A549 (cell line): ENCODE results near the gene RANBP17.

Source experiments
- CBX8 ChIP-seq: fragments of 200-600 bp; sonication (generic); IDR thresholded peaks from 2 replicates; pipeline ENCODE4 v1.6.1; 2016
- CEBPB ChIP-seq, 2 experiments: fragments of >200 bp in 1 of 2; sonication (Bioruptor Twin) in 1 of 2; formaldehyde crosslinking in 1 of 2; IDR thresholded peaks; 2 replicates each; pipeline ENCODE4 v1.6.1; 2012 to 2016
- CHD4 ChIP-seq: fragments of 200-600 bp; sonication (generic); IDR thresholded peaks from 2 replicates; pipeline ENCODE4 v1.6.1; 2016; ENCODE audit warnings: antibody characterized with exemption, mild to moderate bottlenecking, borderline replicate concordance
- E2F6 ChIP-seq: IDR thresholded peaks from 2 replicates; pipeline ENCODE4 v1.6.1; 2012; ENCODE audit warnings: low read depth, borderline replicate concordance
- EHF ChIP-seq: fragments of 250-450 bp; sonication (Bioruptor Pico); IDR thresholded peaks from 2 replicates; pipeline ENCODE4 v1.5.0; 2020; ENCODE audit warnings: mild to moderate bottlenecking
- JUN ChIP-seq, 2 experiments: fragments of >200 bp; sonication (Bioruptor Twin); formaldehyde crosslinking; IDR thresholded peaks; 2 replicates in 1 of 2; 3 replicates in 1 of 2; pipeline ENCODE4 v1.6.1; 2016 to 2017
- POLR2A ChIP-seq: IDR thresholded peaks from 2 replicates; pipeline ENCODE4 v1.6.1; 2012; ENCODE audit warnings: mild to moderate bottlenecking, low read length
- RFX5 ChIP-seq: fragments of 450-650 bp; IDR thresholded peaks from 2 replicates; pipeline ENCODE4 v1.7.1; 2014; ENCODE audit warnings: antibody characterized with exemption, mild to moderate bottlenecking, moderate library complexity
- SMC3 ChIP-seq: fragments of >200 bp; sonication (Bioruptor Twin); formaldehyde crosslinking; IDR thresholded peaks from 3 replicates; pipeline ENCODE4 v1.6.1; 2018; ENCODE audit warnings: inconsistent platforms
- TF ChIP-seq, protein P1 (sequence below): fragments of >200 bp; sonication (Bioruptor Twin); formaldehyde crosslinking; IDR thresholded peaks from 3 replicates; pipeline ENCODE4 v1.5.1; 2016
- TF ChIP-seq, protein P2 (sequence below): fragments of 450-650 bp; IDR thresholded peaks from 2 replicates; pipeline ENCODE4 v1.6.1; 2014; ENCODE audit warnings: antibody characterized with exemption
- TF ChIP-seq, protein P3 (sequence below): fragments of 150-350 bp; IDR thresholded peaks from 2 replicates; pipeline ENCODE4 v1.6.1; 2014; ENCODE audit warnings: low read depth, mild to moderate bottlenecking, low read length
- TF ChIP-seq, protein P4 (sequence below): fragments of 200-600 bp; sonication (generic); IDR thresholded peaks from 2 replicates; pipeline ENCODE4 v1.6.1; 2016; ENCODE audit warnings: antibody characterized with exemption, mild to moderate bottlenecking, moderate library complexity

DNA sequence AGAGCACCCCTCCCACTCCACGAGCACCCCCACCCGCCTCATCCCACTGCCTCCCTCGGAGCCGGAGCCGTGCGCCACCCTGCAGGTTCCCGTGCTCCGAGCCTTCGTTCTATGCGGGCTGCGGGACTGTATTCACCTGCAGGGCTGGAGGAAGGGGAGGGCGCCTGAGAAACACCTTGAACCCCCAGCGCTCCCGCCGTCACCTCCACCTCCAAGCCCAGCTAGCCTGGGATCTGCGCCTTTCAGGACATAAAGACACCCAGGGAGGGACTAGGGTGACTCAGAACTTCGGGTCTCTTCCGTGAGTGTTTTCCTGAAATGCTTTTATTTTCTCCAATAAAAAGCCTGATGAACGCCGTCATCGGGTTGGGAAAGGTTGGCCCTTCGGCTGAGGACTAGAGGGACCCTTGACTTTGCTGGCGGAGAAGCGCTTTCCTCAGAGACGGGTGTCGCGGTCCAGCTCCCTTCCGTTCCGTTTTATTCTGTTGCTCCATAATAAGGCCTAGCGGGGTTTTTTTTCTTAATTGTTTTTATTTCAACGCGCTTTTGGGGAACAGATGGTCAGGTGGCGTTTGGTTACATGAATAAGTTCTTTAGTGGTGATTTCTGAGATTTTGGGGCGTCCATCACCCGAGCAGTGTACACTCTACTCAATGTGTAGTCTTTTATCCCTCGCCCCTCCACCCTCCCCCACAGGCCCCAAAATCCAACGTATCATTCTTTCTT lies 451.8 kb downstream of the RANBP17 start:
- TF ChIP-seq JUN (IDR thresholded peaks at IDR 0.05) = no peak
- TF ChIP-seq, protein P1, sequence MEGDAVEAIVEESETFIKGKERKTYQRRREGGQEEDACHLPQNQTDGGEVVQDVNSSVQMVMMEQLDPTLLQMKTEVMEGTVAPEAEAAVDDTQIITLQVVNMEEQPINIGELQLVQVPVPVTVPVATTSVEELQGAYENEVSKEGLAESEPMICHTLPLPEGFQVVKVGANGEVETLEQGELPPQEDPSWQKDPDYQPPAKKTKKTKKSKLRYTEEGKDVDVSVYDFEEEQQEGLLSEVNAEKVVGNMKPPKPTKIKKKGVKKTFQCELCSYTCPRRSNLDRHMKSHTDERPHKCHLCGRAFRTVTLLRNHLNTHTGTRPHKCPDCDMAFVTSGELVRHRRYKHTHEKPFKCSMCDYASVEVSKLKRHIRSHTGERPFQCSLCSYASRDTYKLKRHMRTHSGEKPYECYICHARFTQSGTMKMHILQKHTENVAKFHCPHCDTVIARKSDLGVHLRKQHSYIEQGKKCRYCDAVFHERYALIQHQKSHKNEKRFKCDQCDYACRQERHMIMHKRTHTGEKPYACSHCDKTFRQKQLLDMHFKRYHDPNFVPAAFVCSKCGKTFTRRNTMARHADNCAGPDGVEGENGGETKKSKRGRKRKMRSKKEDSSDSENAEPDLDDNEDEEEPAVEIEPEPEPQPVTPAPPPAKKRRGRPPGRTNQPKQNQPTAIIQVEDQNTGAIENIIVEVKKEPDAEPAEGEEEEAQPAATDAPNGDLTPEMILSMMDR = no peak
- no peak for TF ChIP-seq RFX5
- no peak for TF ChIP-seq SMC3
- no peak for TF ChIP-seq CHD4
- TF ChIP-seq, protein P2, sequence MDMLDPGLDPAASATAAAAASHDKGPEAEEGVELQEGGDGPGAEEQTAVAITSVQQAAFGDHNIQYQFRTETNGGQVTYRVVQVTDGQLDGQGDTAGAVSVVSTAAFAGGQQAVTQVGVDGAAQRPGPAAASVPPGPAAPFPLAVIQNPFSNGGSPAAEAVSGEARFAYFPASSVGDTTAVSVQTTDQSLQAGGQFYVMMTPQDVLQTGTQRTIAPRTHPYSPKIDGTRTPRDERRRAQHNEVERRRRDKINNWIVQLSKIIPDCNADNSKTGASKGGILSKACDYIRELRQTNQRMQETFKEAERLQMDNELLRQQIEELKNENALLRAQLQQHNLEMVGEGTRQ = no peak
- no peak for TF ChIP-seq CEBPB (IDR thresholded peaks at IDR 0.05)
- TF ChIP-seq CBX8 = no peak
- TF ChIP-seq POLR2A = no peak
- TF ChIP-seq, protein P3, sequence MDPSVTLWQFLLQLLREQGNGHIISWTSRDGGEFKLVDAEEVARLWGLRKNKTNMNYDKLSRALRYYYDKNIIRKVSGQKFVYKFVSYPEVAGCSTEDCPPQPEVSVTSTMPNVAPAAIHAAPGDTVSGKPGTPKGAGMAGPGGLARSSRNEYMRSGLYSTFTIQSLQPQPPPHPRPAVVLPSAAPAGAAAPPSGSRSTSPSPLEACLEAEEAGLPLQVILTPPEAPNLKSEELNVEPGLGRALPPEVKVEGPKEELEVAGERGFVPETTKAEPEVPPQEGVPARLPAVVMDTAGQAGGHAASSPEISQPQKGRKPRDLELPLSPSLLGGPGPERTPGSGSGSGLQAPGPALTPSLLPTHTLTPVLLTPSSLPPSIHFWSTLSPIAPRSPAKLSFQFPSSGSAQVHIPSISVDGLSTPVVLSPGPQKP = no peak
- no peak for TF ChIP-seq EHF (CRISPR knock-in tag)
- TF ChIP-seq E2F6 = no peak
- TF ChIP-seq, protein P4, sequence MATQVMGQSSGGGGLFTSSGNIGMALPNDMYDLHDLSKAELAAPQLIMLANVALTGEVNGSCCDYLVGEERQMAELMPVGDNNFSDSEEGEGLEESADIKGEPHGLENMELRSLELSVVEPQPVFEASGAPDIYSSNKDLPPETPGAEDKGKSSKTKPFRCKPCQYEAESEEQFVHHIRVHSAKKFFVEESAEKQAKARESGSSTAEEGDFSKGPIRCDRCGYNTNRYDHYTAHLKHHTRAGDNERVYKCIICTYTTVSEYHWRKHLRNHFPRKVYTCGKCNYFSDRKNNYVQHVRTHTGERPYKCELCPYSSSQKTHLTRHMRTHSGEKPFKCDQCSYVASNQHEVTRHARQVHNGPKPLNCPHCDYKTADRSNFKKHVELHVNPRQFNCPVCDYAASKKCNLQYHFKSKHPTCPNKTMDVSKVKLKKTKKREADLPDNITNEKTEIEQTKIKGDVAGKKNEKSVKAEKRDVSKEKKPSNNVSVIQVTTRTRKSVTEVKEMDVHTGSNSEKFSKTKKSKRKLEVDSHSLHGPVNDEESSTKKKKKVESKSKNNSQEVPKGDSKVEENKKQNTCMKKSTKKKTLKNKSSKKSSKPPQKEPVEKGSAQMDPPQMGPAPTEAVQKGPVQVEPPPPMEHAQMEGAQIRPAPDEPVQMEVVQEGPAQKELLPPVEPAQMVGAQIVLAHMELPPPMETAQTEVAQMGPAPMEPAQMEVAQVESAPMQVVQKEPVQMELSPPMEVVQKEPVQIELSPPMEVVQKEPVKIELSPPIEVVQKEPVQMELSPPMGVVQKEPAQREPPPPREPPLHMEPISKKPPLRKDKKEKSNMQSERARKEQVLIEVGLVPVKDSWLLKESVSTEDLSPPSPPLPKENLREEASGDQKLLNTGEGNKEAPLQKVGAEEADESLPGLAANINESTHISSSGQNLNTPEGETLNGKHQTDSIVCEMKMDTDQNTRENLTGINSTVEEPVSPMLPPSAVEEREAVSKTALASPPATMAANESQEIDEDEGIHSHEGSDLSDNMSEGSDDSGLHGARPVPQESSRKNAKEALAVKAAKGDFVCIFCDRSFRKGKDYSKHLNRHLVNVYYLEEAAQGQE = no peak
